Measurements from ENCODE around the gene TDRD12.
"Not testable (repeated sequence)": the region's sequence is repeated elsewhere in the genome, so short reads cannot be mapped to it uniquely, and the experiment has no call there.

Gene TDRD12

DNA sequence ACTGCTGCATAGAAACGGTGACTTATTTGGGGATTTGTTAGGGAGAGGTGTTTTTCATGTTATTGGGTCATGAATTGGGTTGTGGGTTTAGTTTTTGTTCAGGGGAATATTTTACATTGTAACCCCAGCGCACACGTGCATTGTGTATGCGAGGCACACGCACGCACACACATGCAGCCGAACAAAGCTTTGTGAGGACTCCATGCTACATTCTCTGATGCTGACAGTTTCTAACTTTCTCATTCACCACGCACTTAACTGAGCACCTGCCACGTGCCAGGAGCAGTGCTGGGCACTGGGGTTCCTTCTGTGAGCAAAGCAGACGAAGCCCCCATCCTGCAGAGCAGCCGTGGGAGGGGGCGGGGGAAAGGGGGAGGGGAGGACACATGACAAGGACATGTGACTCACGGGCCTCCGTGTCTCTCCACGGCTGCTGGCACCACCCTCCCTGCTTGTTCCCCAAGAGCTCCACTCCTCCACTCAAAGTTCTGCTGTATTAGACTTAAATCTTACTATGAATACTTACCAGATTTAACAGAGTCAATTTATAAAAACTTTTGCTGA is 94.4 kb downstream of the TDRD12 start:
- DNase-seq: no peak

DNA sequence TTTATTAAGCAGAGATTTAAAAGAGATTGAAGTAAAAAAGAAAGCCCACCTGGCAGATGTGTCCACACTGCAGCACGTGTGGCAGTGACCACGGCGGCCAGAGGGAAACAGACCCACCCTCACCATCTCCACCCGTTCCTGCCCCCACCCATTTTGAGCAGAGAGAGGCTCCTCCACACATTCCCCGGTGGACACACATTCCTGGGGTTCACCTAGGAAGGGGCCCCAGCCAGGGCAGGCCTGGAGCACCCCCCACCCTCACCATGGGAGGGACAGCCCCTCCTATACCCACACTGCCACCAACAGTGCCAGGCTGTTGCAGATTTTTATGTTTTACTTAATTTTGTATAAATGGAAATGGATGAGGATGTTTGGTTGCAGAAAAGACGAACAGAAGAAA is 95.1 kb downstream of the TDRD12 start:
- no peak for DNase-seq

DNA sequence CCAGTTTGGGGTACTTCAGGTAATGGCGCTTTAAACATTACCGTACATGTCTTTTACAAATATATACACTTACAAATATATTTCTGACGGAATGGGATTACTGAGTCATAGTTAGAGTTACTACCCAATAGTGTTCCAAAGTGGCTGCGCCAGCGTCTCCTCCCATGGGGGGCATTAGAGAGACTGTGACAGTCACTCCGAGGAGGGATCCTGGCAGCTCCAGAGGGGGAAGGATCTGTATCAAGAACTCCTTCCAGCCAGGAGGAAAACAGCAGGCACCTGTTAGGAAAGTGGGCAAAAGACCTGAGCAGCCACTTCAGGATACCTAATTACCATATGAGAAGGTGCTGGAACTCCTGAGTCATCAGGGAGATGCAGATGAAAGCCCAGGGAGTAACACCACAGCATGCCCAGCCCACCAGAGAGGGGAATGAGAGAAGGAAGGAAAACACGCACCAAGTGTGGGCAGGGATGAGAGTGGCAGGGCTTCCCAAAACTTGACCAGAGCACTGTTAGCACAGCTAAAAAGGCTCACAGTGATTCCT is 97.1 kb downstream of the TDRD12 start:
- DNase-seq: no peak

- DNase-seq: no peak
These were observed 98.3 kb downstream of the TDRD12 start for GRCh38 chr19:32817569-32818476.

- no peak for DNase-seq
These were observed 99.0 kb downstream of the TDRD12 start for GRCh38 chr19:32818536-32818935.

DNA sequence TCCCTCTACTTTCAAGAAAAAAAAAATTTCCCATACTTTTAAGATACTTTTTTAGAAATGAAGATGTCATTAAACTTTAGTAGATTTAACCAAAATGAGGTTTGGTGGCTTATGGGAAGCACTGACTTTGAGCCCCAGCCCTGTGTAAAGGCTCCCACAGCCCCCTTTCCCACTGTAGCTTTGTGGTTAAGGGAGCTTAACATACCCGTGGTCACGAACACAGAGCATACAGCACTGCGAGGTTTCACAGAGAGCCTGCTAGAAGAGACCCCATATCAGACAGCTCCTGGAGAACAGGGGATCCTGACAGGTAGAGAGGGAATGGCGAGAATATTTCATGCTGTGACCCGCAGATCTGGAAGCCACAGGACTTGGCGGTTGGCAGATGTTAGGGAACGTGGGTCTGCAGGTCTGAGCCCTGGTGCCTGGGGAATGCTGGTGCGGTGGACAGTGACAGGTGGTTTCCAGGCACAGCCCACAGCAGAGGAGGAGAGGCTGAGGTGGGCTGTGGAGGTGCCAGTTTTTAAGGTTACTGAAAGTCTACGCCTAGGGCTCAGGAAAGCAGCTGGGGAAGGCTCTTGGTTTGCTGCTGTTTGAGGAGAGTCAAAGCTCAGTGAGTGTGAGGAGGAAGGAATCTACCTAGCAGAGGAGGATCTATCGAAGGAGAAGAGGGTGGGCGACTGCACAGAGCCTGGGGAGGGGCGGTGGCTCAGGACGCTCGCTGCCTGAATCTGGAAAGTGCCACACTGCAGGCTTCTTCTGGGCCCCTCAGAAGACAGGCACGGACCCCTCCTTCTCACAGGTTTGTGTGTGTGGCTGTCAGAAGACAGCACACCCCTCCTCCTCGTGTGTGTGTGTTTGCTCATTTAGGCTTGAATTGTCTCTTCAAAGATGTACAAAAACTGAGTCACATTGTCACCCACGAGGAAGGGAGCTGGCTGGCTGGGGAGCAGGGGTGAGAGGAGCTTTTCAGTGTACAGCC is 100.1 kb downstream of the TDRD12 start:
- DNase-seq: no peak

DNA sequence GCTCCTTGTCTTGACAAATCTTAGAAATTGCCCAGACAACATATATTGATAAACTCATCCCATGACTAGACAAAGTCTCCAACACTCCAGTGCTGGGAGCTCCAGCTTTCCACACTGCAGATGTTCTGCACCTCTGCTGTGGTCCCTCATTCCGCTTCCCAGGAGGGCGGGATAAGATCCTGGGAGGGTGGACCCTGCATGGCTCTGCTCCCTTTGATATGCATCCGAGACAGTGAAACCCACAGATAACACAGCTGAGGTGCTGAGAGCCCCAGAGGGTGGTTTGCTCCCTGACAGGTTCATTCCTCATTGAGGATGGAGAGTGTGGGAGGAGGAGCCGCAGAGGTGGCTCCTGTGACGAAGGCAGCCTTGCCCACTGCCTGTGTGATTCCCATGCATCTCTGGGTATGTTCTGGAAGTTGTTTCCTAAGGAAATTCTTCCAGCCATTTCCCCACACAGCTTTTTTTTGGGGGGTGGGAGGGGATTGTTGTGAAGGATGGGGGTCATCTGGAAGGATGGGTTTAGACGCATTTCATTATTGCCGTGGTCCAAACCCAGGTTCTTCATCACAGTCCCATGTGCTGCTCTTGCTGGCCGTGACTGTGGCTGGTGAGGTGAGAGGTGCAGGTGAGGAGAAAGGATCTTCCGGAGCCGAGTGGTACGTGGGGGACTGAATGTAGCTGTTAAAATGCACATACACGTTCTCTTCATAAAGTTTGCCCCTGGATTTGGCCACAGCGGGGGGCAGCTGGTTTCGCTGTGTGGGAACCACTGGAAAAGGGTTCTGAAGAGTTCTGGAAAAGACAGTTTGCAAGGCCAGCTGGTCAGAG is 103.6 kb downstream of the TDRD12 start:
- DNase-seq: no peak

GRCh38 chr19:32823747-32824102 is 104.2 kb downstream of the TDRD12 start:
- no peak for DNase-seq

GRCh38 chr19:32824191-32824751 is 104.7 kb downstream of the TDRD12 start:
- no peak for DNase-seq

GRCh38 chr19:32824916-32825608 is 105.5 kb downstream of the TDRD12 start:
- DNase-seq: no peak

GRCh38 chr19:32828139-32828538 is 108.6 kb downstream of the TDRD12 start:
- DNase-seq: no peak

DNA sequence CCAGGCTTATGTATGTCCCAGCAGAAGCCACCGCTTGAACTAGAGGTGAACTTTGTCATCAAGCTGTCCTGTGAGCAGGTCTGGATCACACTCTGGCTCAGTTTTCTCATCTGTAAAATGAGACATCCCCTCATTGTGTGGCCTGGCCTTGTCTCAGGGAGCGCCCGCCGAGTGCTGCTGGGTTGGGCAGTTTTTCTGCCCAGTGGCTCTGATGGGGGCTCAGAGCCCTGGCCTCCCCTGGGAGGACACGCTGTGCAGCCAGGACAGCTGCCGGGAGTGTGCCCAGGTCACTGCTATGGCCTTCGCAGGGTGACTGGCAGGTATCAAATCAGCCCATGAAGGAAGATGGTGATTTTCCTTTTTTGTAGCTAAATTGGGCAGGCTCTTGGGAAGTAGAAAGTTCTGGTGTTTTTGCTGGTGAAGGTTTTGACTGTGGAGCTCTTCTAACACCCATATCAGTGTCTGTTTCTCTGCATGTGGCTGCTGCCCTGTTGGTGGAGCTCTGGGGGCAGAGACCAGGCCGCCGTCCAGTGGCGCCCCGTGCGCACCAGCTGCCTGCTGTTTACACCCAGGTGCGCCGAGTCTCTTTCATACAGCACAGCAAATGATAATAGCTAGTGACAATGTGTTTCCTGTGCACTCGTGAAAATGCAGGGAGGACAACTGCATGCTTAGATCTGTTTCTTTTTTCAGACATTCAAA is 109.2 kb downstream of the TDRD12 start:
- no peak for DNase-seq

DNA sequence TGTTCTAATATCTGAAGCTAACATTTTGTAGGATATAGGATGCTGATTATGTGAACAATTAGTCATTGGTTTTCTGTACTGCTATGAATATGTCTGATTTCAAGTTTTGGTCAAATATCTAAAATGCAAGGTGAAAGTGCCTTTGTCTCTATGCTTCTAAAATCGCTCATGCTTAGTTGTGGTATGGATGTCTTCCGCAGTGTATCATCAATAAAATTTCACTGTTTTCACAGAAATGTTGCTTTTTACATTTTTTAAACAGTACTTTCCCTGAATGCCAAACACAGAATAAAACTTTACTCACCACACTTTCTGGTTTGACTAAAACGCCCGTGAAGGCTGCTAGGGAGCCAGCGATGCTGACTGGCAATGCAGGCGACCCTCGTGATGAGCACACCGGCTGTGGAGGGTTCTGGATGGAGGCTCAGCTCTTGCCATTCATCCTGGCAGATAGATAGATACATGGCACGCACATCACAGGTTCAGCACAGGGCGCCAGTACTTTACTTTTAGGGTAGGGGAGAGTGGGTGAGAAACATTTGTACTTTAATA is 109.9 kb downstream of the TDRD12 start:
- no peak for DNase-seq

- DNase-seq: peak; percentile 11
These were observed 110.9 kb downstream of the TDRD12 start for GRCh38 chr19:32830231-32831014.

DNA sequence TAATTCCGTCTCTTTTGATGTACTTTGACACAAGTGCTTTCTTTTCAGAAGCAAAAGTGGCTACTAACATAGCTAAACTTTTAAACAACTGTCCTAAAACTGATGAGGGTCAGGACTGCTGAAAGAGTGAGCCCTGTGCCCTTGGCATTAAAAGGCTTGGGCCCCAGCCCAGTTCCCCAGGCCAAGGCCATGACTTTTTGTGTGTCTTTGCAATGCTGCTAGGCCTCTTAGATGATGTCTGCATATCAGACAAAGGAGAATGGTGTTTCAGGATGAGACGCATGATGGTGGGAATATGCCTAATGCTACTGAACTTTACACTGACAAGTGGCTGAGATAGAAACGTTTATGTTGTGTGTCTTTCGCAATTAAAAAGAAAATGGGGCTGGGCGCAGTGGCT is 112.0 kb downstream of the TDRD12 start:
- DNase-seq: no peak

DNA sequence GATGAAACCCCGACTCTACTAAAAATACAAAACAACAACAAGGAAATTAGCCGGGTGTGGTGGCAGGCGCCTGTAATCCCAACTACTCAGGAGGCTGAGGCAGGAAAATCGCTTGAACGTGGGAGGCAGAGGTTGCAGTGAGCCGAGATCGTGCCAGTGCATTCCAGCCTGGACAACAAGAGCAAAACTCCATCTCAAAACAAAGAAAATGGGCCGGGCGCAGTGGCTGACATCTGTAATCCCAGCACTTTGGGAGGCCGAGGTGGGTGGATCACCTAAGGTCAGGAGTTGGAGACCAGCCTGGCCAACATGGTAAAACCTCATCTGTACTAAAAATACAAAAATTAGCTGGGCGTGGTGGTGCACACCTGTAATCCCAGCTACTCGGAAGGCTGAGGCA is 112.5 kb downstream of the TDRD12 start:
- DNase-seq: not testable (repeated sequence)

GRCh38 chr19:32832825-32833224 is 113.3 kb downstream of the TDRD12 start:
- DNase-seq: not testable (repeated sequence)

DNA sequence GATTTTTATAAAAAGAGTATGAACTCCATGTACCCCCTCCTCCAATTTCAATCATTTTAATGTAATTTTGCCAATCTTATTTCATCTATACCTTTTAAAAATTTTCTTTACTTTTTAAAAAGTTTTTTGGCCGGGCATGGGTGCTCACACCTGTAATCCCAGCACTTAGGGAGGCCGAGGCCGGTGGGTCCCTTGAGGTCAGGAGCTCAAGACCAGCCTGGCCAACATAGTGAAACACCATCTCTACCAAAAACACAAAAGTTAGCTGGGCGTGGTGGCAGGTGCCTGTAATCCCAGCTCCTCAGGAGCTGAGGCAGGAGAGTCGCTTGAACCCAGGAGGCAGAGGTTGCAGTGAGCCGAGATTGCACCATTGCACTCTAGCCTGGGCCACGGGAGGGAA is 113.8 kb downstream of the TDRD12 start:
- not testable (repeated sequence) for DNase-seq

- DNase-seq: no peak
These were observed 118.0 kb downstream of the TDRD12 start for GRCh38 chr19:32837531-32837930.
